ENCODE measurements around the gene C1QL1. TPM values are rescaled to one million over a fixed set of nuclear protein-coding genes. Genes with fewer than 3 reads are reported as not detected.

C1QL1 gene
- total and polyA plus RNA-seq, 2 donors (not counting 3 experiments of a cell fraction or from before 2014, with no cell fraction given), result 0.35 to 0.72 TPM

GRCh38 chr17:44915321-44915726 lies 52.8 kb downstream of the C1QL1 start, which contains the start of gene GFAP:
TSS of gene GFAP (minus strand) at chr17:44915500. CDS start at chr17:44915486, 14 bp downstream.
- Histone ChIP-seq H3K27ac (ENCODE audit: insufficient read depth, low read depth, low read length) (no peak within 1 kb of the TSS), H3K9ac (replicated peaks; ENCODE audit: extremely low read depth, insufficient read depth, low read length) (no peak within 1 kb of the TSS), H3K9me1 (replicated peaks; ENCODE audit: control insufficient read depth, extremely low read depth, insufficient read depth, low read length) (no peaks in the 10 kb centered on the region), H3K36me3 (ENCODE audit: control insufficient read depth in 2 of 2, extremely low read depth in 1 of 2, insufficient read depth in 2 of 2, low read length in 2 of 2) (no peaks in the 10 kb centered on the region), H3K4me1 (ENCODE audit: control insufficient read depth, extremely low read depth, insufficient read depth, low read length) (peaks cover 12% of the 10 kb centered on the region), H2AFZ (ENCODE audit: low read depth, low read length) (no peak within 1 kb of the TSS), H3K4me2 (ENCODE audit: insufficient read depth, low read length) (no peak within 1 kb of the TSS), H3K9me3 (replicated peaks; ENCODE audit: control insufficient read depth, insufficient read depth, low read length) (no peaks in the 10 kb centered on the region), H3K79me2 (ENCODE audit: control insufficient read depth, insufficient read depth, low read length) (no peaks in the 10 kb centered on the region), H3K27me3 (ENCODE audit: control insufficient read depth in 2 of 2, insufficient read depth in 2 of 2, low read length in 2 of 2) (peaks cover 0 to 1% of the 10 kb centered on the region in 2 experiments), H3K4me3 (replicated peaks in 1 of 3; ENCODE audit: insufficient read depth in 1 of 3, low read depth in 1 of 3, low read length in 3 of 3) (no peak within 1 kb of the TSS), H4K20me1 (replicated peaks; ENCODE audit: control insufficient read depth, extremely low read depth, insufficient read depth, low read length) (no peaks in the 10 kb centered on the region)
- POLR2A ChIA-PET, result no interaction called here
- no peak for DNase-seq (ENCODE audit: low read depth, low spot score)
- FAIRE-seq, result no peak
- TF ChIP-seq POLR2A (IDR thresholded peaks at IDR 0.05; ENCODE audit: low read depth, low read length), result no peak
- no peak for TF ChIP-seq MAX (IDR thresholded peaks at IDR 0.05; ENCODE audit: insufficient read depth, insufficient read length)
- TF ChIP-seq FOS (IDR thresholded peaks at IDR 0.05; ENCODE audit: borderline replicate concordance, insufficient read depth, low read length), result no peak
- TF ChIP-seq MYC (IDR thresholded peaks at IDR 0.05; ENCODE audit: low read depth, low read length), result no peak
- no peak for TF ChIP-seq EZH2 (IDR thresholded peaks at IDR 0.05; ENCODE audit: borderline replicate concordance, low read depth, low read length, severe bottlenecking)
- no peak for TF ChIP-seq JUN (IDR thresholded peaks at IDR 0.05; ENCODE audit: borderline replicate concordance, insufficient read depth, insufficient read length, low read depth)
- no peak for TF ChIP-seq POLR2AphosphoS5 (IDR thresholded peaks at IDR 0.05; ENCODE audit: insufficient read depth, low read depth, low read length)
- TF ChIP-seq CTCF (IDR thresholded peaks at IDR 0.05; ENCODE audit: extremely low read depth in 1 of 2, insufficient read depth in 1 of 2, low read depth in 1 of 2, low read length in 2 of 2), result no peak
- no peak for TF ChIP-seq GATA2 (IDR thresholded peaks at IDR 0.05; ENCODE audit: insufficient read depth, insufficient read length, low read depth, low read length)
- CTCF ChIA-PET, result interaction anchor here (1.0 to 9.9 kb wide), 4 partner anchors 10 to 220 kb away, joined by 4 to 331 read pairs (median 50); partner anchors contain the start of genes ACBD4 and EFTUD2
- no TSS peak for BruUV-seq (replicated peaks)
- intact Hi-C loops (cut with micrococcal nuclease), result no loop called here
- dilution Hi-C loops (cut with MboI; ENCODE audit: extremely low pct_ligation_motif_present, low sequenced_read_pairs), result no loop called here
